Globus pallidus (tissue), 1 donor: Measurements from ENCODE around the gene SLC35E2B.

Experiments used
- DNase-seq: peaks from one replicate; pipeline ENCODE4 v3.0.0-alpha.2; 2015; ENCODE audit warnings: low spot score

SLC35E2B gene

GRCh38 chr1:1623631-1624442 lies 68.8 kb downstream of the SLC35E2B start:
- DNase-seq = no peak

GRCh38 chr1:1623181-1623630 lies 69.4 kb downstream of the SLC35E2B start:
- no peak for DNase-seq

- DNase-seq = no peak
These were observed 69.9 kb downstream of the SLC35E2B start for GRCh38 chr1:1622788-1623094.

GRCh38 chr1:1622010-1622787 lies 70.4 kb downstream of the SLC35E2B start:
- no peak for DNase-seq

- no peak for DNase-seq
These were observed 71.2 kb downstream of the SLC35E2B start for GRCh38 chr1:1621173-1622009.

- no peak for DNase-seq
These were observed 72.0 kb downstream of the SLC35E2B start for GRCh38 chr1:1620433-1621139.

GRCh38 chr1:1619917-1620361 lies 72.7 kb downstream of the SLC35E2B start:
- no peak for DNase-seq

GRCh38 chr1:1618396-1619068 lies 74.1 kb downstream of the SLC35E2B start:
- DNase-seq = no peak

- DNase-seq = no peak
These were observed 74.7 kb downstream of the SLC35E2B start for GRCh38 chr1:1617925-1618324.

GRCh38 chr1:1617516-1617915 lies 75.1 kb downstream of the SLC35E2B start:
- no peak for DNase-seq

- DNase-seq = no peak
These were observed 75.8 kb downstream of the SLC35E2B start for GRCh38 chr1:1616838-1617237.

- peak; percentile 11 for DNase-seq
These were observed 76.4 kb downstream of the SLC35E2B start for GRCh38 chr1:1616045-1616790.

GRCh38 chr1:1615256-1616044 lies 77.1 kb downstream of the SLC35E2B start, which contains the start of gene MIB2:
Gene MIB2 (plus strand): TSS chr1:1615500. CDS start chr1:1623453, 7,953 bp downstream.
- peak; percentile 97 for DNase-seq

GRCh38 chr1:1614954-1615255 lies 77.7 kb downstream of the SLC35E2B start:
- no peak for DNase-seq

- peak; percentile 21 for DNase-seq
These were observed 78.2 kb downstream of the SLC35E2B start for GRCh38 chr1:1614204-1614953.

GRCh38 chr1:1613509-1614082 lies 79.0 kb downstream of the SLC35E2B start:
- no peak for DNase-seq

GRCh38 chr1:1612104-1612400 lies 80.5 kb downstream of the SLC35E2B start:
- DNase-seq = no peak

GRCh38 chr1:1610796-1611195 lies 81.8 kb downstream of the SLC35E2B start:
- no peak for DNase-seq
